SK-N-SH treated with all-trans-retinoic acid at 6 μM for 48 hours (cell line): Measurements from ENCODE around the gene STAMBPL1.

ENCODE experiments used
- CSDC2 ChIP-seq: fragments of 250-450 bp; sonication (Bioruptor Pico); IDR thresholded peaks from 2 replicates; pipeline ENCODE4 v1.5.0; 2020; ENCODE audit warnings: mild to moderate bottlenecking, moderate library complexity
- PPARA ChIP-seq: fragments of 250-450 bp; sonication (Bioruptor Pico); IDR thresholded peaks from 2 replicates; pipeline ENCODE4 v1.5.0; 2020; ENCODE audit warnings: mild to moderate bottlenecking, borderline replicate concordance

- TF ChIP-seq PPARA (CRISPR knock-in tag) (no peak), CSDC2 (no peak)
These were observed 49.3 kb upstream of the STAMBPL1 start for GRCh38 chr10:88830643-88831268.
